Suppressor macrophage treated with lipopolysaccharide for 1 hour (primary cell): Measurements from ENCODE around the gene HERC5.

ENCODE experiments used
- DNase-seq, 3 donors: peaks; one replicate each; pipeline ENCODE4 v3.0.0-alpha.2; 2020 to 2022

HERC5 gene

GRCh38 chr4:88448889-88449288, 8.0 kb upstream of the HERC5 start:
- DNase-seq = no peak

- no peak for DNase-seq
These were observed 7.6 kb upstream of the HERC5 start for GRCh38 chr4:88449290-88449689.

GRCh38 chr4:88451205-88451604, 5.7 kb upstream of the HERC5 start:
- DNase-seq = no peak

GRCh38 chr4:88452912-88453311, 4.0 kb upstream of the HERC5 start:
- DNase-seq = no peak

GRCh38 chr4:88457307-88458103, 586 bp downstream of the HERC5 start:
- DNase-seq = peak in 2 of 3 donors; percentile 14 to 34

GRCh38 chr4:88458104-88458740, 1.3 kb downstream of the HERC5 start:
- DNase-seq = peak; percentile 19 to 74 (median 71)

GRCh38 chr4:88465653-88466192, 8.8 kb downstream of the HERC5 start:
- no peak for DNase-seq

- no peak for DNase-seq
These were observed 10.5 kb downstream of the HERC5 start for GRCh38 chr4:88467392-88467791.

- no peak for DNase-seq
These were observed 20.4 kb downstream of the HERC5 start for GRCh38 chr4:88477229-88477860.

GRCh38 chr4:88478247-88478646, 21.3 kb downstream of the HERC5 start:
- DNase-seq = no peak

- no peak for DNase-seq
These were observed 24.6 kb downstream of the HERC5 start for GRCh38 chr4:88481537-88481936.

- no peak for DNase-seq
These were observed 32.3 kb downstream of the HERC5 start for GRCh38 chr4:88489100-88489761.

GRCh38 chr4:88497859-88498409, 41.0 kb downstream of the HERC5 start:
- no peak for DNase-seq

- no peak for DNase-seq
These were observed 46.4 kb downstream of the HERC5 start for GRCh38 chr4:88503344-88503743.

- no peak for DNase-seq
These were observed 54.3 kb downstream of the HERC5 start for GRCh38 chr4:88511236-88511635.

GRCh38 chr4:88514557-88515511, 57.9 kb downstream of the HERC5 start:
- no peak for DNase-seq

GRCh38 chr4:88516746-88517145, 59.8 kb downstream of the HERC5 start:
- DNase-seq = no peak

- DNase-seq = no peak
These were observed 60.9 kb downstream of the HERC5 start for GRCh38 chr4:88517825-88518224.

GRCh38 chr4:88518911-88519310, 62.0 kb downstream of the HERC5 start:
- no peak for DNase-seq

- DNase-seq = peak; percentile 42 to 63 (median 42)
These were observed 65.9 kb downstream of the HERC5 start for GRCh38 chr4:88522702-88523324.
